Measurements from ENCODE around the gene NCKAP1.
A peak's percentile ranks its signal among the peaks of the same experiment; 100 is the strongest.

The NCKAP1 gene

GRCh38 chr2:182866461-182867406 lies 171.5 kb downstream of the NCKAP1 start, which contains the start of gene FRZB:
Gene FRZB (minus strand): TSS chr2:182866637. CDS start chr2:182866552, 85 bp downstream.
- H3K9me3 ChIP-seq (ENCODE audit: severe bottlenecking) = no peaks in the 10 kb centered on the region
- DNase-seq (ENCODE audit: low spot score) = peak; percentile 55
- no peaks in the 10 kb centered on the region for H3K36me3 ChIP-seq (ENCODE audit: low read depth)
- TF ChIP-seq, protein P1, sequence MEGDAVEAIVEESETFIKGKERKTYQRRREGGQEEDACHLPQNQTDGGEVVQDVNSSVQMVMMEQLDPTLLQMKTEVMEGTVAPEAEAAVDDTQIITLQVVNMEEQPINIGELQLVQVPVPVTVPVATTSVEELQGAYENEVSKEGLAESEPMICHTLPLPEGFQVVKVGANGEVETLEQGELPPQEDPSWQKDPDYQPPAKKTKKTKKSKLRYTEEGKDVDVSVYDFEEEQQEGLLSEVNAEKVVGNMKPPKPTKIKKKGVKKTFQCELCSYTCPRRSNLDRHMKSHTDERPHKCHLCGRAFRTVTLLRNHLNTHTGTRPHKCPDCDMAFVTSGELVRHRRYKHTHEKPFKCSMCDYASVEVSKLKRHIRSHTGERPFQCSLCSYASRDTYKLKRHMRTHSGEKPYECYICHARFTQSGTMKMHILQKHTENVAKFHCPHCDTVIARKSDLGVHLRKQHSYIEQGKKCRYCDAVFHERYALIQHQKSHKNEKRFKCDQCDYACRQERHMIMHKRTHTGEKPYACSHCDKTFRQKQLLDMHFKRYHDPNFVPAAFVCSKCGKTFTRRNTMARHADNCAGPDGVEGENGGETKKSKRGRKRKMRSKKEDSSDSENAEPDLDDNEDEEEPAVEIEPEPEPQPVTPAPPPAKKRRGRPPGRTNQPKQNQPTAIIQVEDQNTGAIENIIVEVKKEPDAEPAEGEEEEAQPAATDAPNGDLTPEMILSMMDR (IDR thresholded peaks at IDR 0.05; ENCODE audit: poor library complexity, severe bottlenecking) = no peak
- no peak within 1 kb of the TSS for H3K27ac ChIP-seq (ENCODE audit: poor library complexity, severe bottlenecking)
- no peaks in the 10 kb centered on the region for H3K4me1 ChIP-seq (ENCODE audit: insufficient read depth, poor library complexity, severe bottlenecking)
- H3K4me3 ChIP-seq (ENCODE audit: severe bottlenecking) = peak within 1 kb of the TSS; percentile 18
- peak; percentile 78 for ATAC-seq (ENCODE audit: low read depth)
- no peaks in the 10 kb centered on the region for H3K27me3 ChIP-seq (ENCODE audit: insufficient read depth, poor library complexity, severe bottlenecking)

- Histone ChIP-seq H3K27me3 (ENCODE audit: insufficient read depth, poor library complexity, severe bottlenecking) (no peaks in the 10 kb centered on the region), H3K4me3 (ENCODE audit: severe bottlenecking) (no peak overlapping the region), H3K4me1 (ENCODE audit: insufficient read depth, poor library complexity, severe bottlenecking) (no peaks in the 10 kb centered on the region), H3K27ac (ENCODE audit: poor library complexity, severe bottlenecking) (no peak overlapping the region), H3K9me3 (ENCODE audit: severe bottlenecking) (no peaks in the 10 kb centered on the region), H3K36me3 (ENCODE audit: low read depth) (no peaks in the 10 kb centered on the region)
- ATAC-seq (ENCODE audit: low read depth) (no peak; the same call in 2 of the 3 replicates), DNase-seq (ENCODE audit: low spot score) (no peak)
- TF ChIP-seq, protein P1 (IDR thresholded peaks at IDR 0.05; ENCODE audit: poor library complexity, severe bottlenecking) = no peak
Measured at GRCh38 chr2:182866095-182866460, 172.2 kb downstream of the NCKAP1 start.

- Histone ChIP-seq H3K36me3 (ENCODE audit: low read depth) (no peaks in the 10 kb centered on the region), H3K27me3 (ENCODE audit: insufficient read depth, poor library complexity, severe bottlenecking) (no peaks in the 10 kb centered on the region), H3K9me3 (ENCODE audit: severe bottlenecking) (no peaks in the 10 kb centered on the region), H3K4me1 (ENCODE audit: insufficient read depth, poor library complexity, severe bottlenecking) (no peaks in the 10 kb centered on the region), H3K4me3 (ENCODE audit: severe bottlenecking) (no peak overlapping the region), H3K27ac (ENCODE audit: poor library complexity, severe bottlenecking) (no peak overlapping the region)
- DNase-seq (ENCODE audit: low spot score) = no peak
- no peak for ATAC-seq (ENCODE audit: low read depth)
- TF ChIP-seq, protein P1 (IDR thresholded peaks at IDR 0.05; ENCODE audit: poor library complexity, severe bottlenecking) = no peak
Measured at GRCh38 chr2:182864949-182865570, 173.2 kb downstream of the NCKAP1 start.

DNA sequence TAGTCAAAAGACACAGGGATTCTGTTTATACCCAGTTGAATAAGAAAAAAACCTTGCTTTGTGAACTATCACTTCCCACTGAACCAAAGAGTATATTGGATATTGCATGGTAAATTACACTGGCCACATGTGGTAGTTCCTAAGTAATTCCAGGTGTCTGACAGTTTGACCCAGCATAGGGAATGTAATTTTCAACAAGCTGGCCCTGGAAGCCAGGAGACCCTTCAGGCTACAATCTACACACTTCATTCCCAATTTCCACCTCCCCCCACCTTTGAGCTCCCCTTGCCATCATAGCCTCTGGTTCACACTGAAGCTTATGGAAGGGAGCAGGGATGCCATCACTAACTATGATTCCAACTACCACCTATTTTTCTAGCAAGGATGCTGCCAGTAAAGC lies 174.6 kb downstream of the NCKAP1 start:
- Histone ChIP-seq H3K4me3 (ENCODE audit: severe bottlenecking) (no peak overlapping the region), H3K27me3 (ENCODE audit: insufficient read depth, poor library complexity, severe bottlenecking) (no peaks in the 10 kb centered on the region), H3K27ac (ENCODE audit: poor library complexity, severe bottlenecking) (no peak overlapping the region), H3K4me1 (ENCODE audit: insufficient read depth, poor library complexity, severe bottlenecking) (no peaks in the 10 kb centered on the region), H3K9me3 (ENCODE audit: severe bottlenecking) (no peaks in the 10 kb centered on the region), H3K36me3 (ENCODE audit: low read depth) (no peaks in the 10 kb centered on the region)
- ATAC-seq (ENCODE audit: low read depth) (no peak), DNase-seq (ENCODE audit: low spot score) (no peak)
- TF ChIP-seq, protein P1 (IDR thresholded peaks at IDR 0.05; ENCODE audit: poor library complexity, severe bottlenecking) = no peak

Measured in RWPE2 (cell line).